ENCODE data around the gene RAB40A.

RAB40A gene

GRCh38 chrX:103529550-103529949 lies 10.3 kb upstream of the RAB40A start:
- Histone ChIP-seq H2BK12ac (ENCODE audit: low read length) (no peak overlapping the region), H3K4me1 (ENCODE audit: control insufficient read depth in 2 of 2, insufficient read depth in 1 of 2, low read depth in 1 of 2, low read length in 2 of 2) (no peaks in the 10 kb centered on the region), H3K4me2 (ENCODE audit: insufficient read depth, low read length, poor library complexity, severe bottlenecking) (no peak overlapping the region), H3K4me3 (ENCODE audit: low read length in 2 of 2) (no peak overlapping the region), H3K36me3 (replicated peaks in 1 of 2; ENCODE audit: control insufficient read depth in 2 of 2, insufficient read depth in 2 of 2, low read length in 2 of 2) (no peaks in the 10 kb centered on the region), H2BK5ac (ENCODE audit: low read length) (no peak overlapping the region), H3K23ac (ENCODE audit: low read depth, low read length, poor library complexity) (no peak overlapping the region), H2AFZ (ENCODE audit: low read length) (no peak overlapping the region), H2BK15ac (ENCODE audit: low read length) (no peak overlapping the region), H3K9ac (ENCODE audit: low read depth, low read length, poor library complexity) (no peak overlapping the region), H3K9me3 (replicated peaks in 1 of 2; ENCODE audit: control insufficient read depth in 2 of 2, insufficient read depth in 1 of 2, low read depth in 1 of 2, low read length in 2 of 2) (no peaks in the 10 kb centered on the region), H3K4ac (ENCODE audit: low read length) (no peak overlapping the region), H2BK120ac (ENCODE audit: low read depth, low read length) (no peak overlapping the region), H3K27me3 (ENCODE audit: control insufficient read depth in 3 of 3, insufficient read depth in 3 of 3, low read depth in 1 of 3, low read length in 3 of 3) (no peaks in the 10 kb centered on the region), H2AK5ac (ENCODE audit: low read depth, low read length) (no peak overlapping the region), H3K79me1 (ENCODE audit: low read depth, low read length) (no peaks in the 10 kb centered on the region), H3K14ac (ENCODE audit: low read length) (no peak overlapping the region), H4K91ac (ENCODE audit: low read depth, low read length, poor library complexity) (no peak overlapping the region), H4K8ac (ENCODE audit: low read depth, low read length) (no peak overlapping the region), H3K27ac (replicated peaks; ENCODE audit: low read length) (no peak overlapping the region), H3K18ac (ENCODE audit: low read length) (no peak overlapping the region)
- no CpG with 5 or more reads among the region's 3 CpGs for WGBS, 2 donors (ENCODE audit: extremely low coverage in 2 of 2, insufficient read length in 2 of 2, insufficient replicate concordance in 1 of 2)
- no peak for DNase-seq (ENCODE audit: low spot score)

GRCh38 chrX:103524747-103525146 lies 5.5 kb upstream of the RAB40A start:
- no peak overlapping the region for H2AK5ac ChIP-seq (ENCODE audit: low read depth, low read length)
- H4K91ac ChIP-seq (ENCODE audit: low read depth, low read length, poor library complexity): no peak overlapping the region
- no peak overlapping the region for H2AFZ ChIP-seq (ENCODE audit: low read length)
- H3K4me1 ChIP-seq (ENCODE audit: control insufficient read depth in 2 of 2, insufficient read depth in 1 of 2, low read depth in 1 of 2, low read length in 2 of 2): peaks cover 0 to 2% of the 10 kb centered on the region in 2 donors
- no peak overlapping the region for H3K9ac ChIP-seq (ENCODE audit: low read depth, low read length, poor library complexity)
- H3K79me1 ChIP-seq (ENCODE audit: low read depth, low read length): no peaks in the 10 kb centered on the region
- no peak overlapping the region for H3K4me2 ChIP-seq (ENCODE audit: insufficient read depth, low read length, poor library complexity, severe bottlenecking)
- H2BK5ac ChIP-seq (ENCODE audit: low read length): no peak overlapping the region
- H3K27ac ChIP-seq (replicated peaks; ENCODE audit: low read length): no peak overlapping the region
- no peak overlapping the region for H3K4ac ChIP-seq (ENCODE audit: low read length)
- H3K9me3 ChIP-seq (replicated peaks in 1 of 2; ENCODE audit: control insufficient read depth in 2 of 2, insufficient read depth in 1 of 2, low read depth in 1 of 2, low read length in 2 of 2): no peaks in the 10 kb centered on the region
- no peak overlapping the region for H3K14ac ChIP-seq (ENCODE audit: low read length)
- no peak overlapping the region for H2BK12ac ChIP-seq (ENCODE audit: low read length)
- H3K36me3 ChIP-seq (replicated peaks in 1 of 2; ENCODE audit: control insufficient read depth in 2 of 2, insufficient read depth in 2 of 2, low read length in 2 of 2): no peaks in the 10 kb centered on the region
- WGBS, 2 donors (ENCODE audit: extremely low coverage in 2 of 2, insufficient read length in 2 of 2, insufficient replicate concordance in 1 of 2): no CpG with 5 or more reads among the region's 2 CpGs
- no peak for DNase-seq (ENCODE audit: low spot score)
- H3K23ac ChIP-seq (ENCODE audit: low read depth, low read length, poor library complexity): no peak overlapping the region
- H2BK120ac ChIP-seq (ENCODE audit: low read depth, low read length): no peak overlapping the region
- H3K4me3 ChIP-seq (ENCODE audit: low read length in 2 of 2): no peak overlapping the region
- no peak overlapping the region for H3K18ac ChIP-seq (ENCODE audit: low read length)
- H4K8ac ChIP-seq (ENCODE audit: low read depth, low read length): no peak overlapping the region
- no peaks in the 10 kb centered on the region for H3K27me3 ChIP-seq (ENCODE audit: control insufficient read depth in 3 of 3, insufficient read depth in 3 of 3, low read depth in 1 of 3, low read length in 3 of 3)
- no peak overlapping the region for H2BK15ac ChIP-seq (ENCODE audit: low read length)

GRCh38 chrX:103523605-103524004 lies 4.3 kb upstream of the RAB40A start:
- Histone ChIP-seq H3K14ac (ENCODE audit: low read length) (no peak overlapping the region), H3K36me3 (replicated peaks in 1 of 2; ENCODE audit: control insufficient read depth in 2 of 2, insufficient read depth in 2 of 2, low read length in 2 of 2) (no peaks in the 10 kb centered on the region), H3K27me3 (ENCODE audit: control insufficient read depth in 3 of 3, insufficient read depth in 3 of 3, low read depth in 1 of 3, low read length in 3 of 3) (no peaks in the 10 kb centered on the region), H3K4me2 (ENCODE audit: insufficient read depth, low read length, poor library complexity, severe bottlenecking) (no peak overlapping the region), H4K8ac (ENCODE audit: low read depth, low read length) (no peak overlapping the region), H3K4me3 (ENCODE audit: low read length in 2 of 2) (no peak overlapping the region), H2BK120ac (ENCODE audit: low read depth, low read length) (no peak overlapping the region), H2AK5ac (ENCODE audit: low read depth, low read length) (no peak overlapping the region), H3K18ac (ENCODE audit: low read length) (no peak overlapping the region), H3K9ac (ENCODE audit: low read depth, low read length, poor library complexity) (no peak overlapping the region), H3K4ac (ENCODE audit: low read length) (no peak overlapping the region), H3K79me1 (ENCODE audit: low read depth, low read length) (no peaks in the 10 kb centered on the region), H3K23ac (ENCODE audit: low read depth, low read length, poor library complexity) (no peak overlapping the region), H2AFZ (ENCODE audit: low read length) (no peak overlapping the region), H2BK12ac (ENCODE audit: low read length) (no peak overlapping the region), H3K9me3 (replicated peaks in 1 of 2; ENCODE audit: control insufficient read depth in 2 of 2, insufficient read depth in 1 of 2, low read depth in 1 of 2, low read length in 2 of 2) (no peaks in the 10 kb centered on the region), H3K27ac (replicated peaks; ENCODE audit: low read length) (no peak overlapping the region), H2BK15ac (ENCODE audit: low read length) (no peak overlapping the region), H2BK5ac (ENCODE audit: low read length) (no peak overlapping the region), H3K4me1 (ENCODE audit: control insufficient read depth in 2 of 2, insufficient read depth in 1 of 2, low read depth in 1 of 2, low read length in 2 of 2) (peaks cover 0 to 2% of the 10 kb centered on the region in 2 donors), H4K91ac (ENCODE audit: low read depth, low read length, poor library complexity) (no peak overlapping the region)
- DNase-seq (ENCODE audit: low spot score): no peak
- no CpG with 5 or more reads among the region's 2 CpGs for WGBS, 2 donors (ENCODE audit: extremely low coverage in 2 of 2, insufficient read length in 2 of 2, insufficient replicate concordance in 1 of 2)

- no peak overlapping the region for H4K8ac ChIP-seq (ENCODE audit: low read depth, low read length)
- H3K18ac ChIP-seq (ENCODE audit: low read length): no peak overlapping the region
- DNase-seq (ENCODE audit: low spot score): no peak
- H3K27me3 ChIP-seq (ENCODE audit: control insufficient read depth in 3 of 3, insufficient read depth in 3 of 3, low read depth in 1 of 3, low read length in 3 of 3): no peaks in the 10 kb centered on the region
- no peak overlapping the region for H3K14ac ChIP-seq (ENCODE audit: low read length)
- no peaks in the 10 kb centered on the region for H3K36me3 ChIP-seq (replicated peaks in 1 of 2; ENCODE audit: control insufficient read depth in 2 of 2, insufficient read depth in 2 of 2, low read length in 2 of 2)
- H2BK15ac ChIP-seq (ENCODE audit: low read length): no peak overlapping the region
- H3K4me2 ChIP-seq (ENCODE audit: insufficient read depth, low read length, poor library complexity, severe bottlenecking): no peak overlapping the region
- H3K4me3 ChIP-seq (ENCODE audit: low read length in 2 of 2): no peak overlapping the region
- H2BK5ac ChIP-seq (ENCODE audit: low read length): no peak overlapping the region
- H3K79me1 ChIP-seq (ENCODE audit: low read depth, low read length): no peaks in the 10 kb centered on the region
- H3K27ac ChIP-seq (replicated peaks; ENCODE audit: low read length): no peak overlapping the region
- H3K4ac ChIP-seq (ENCODE audit: low read length): no peak overlapping the region
- no peak overlapping the region for H3K9ac ChIP-seq (ENCODE audit: low read depth, low read length, poor library complexity)
- no peak overlapping the region for H3K23ac ChIP-seq (ENCODE audit: low read depth, low read length, poor library complexity)
- no peak overlapping the region for H2BK12ac ChIP-seq (ENCODE audit: low read length)
- H2AK5ac ChIP-seq (ENCODE audit: low read depth, low read length): no peak overlapping the region
- no peaks in the 10 kb centered on the region for H3K9me3 ChIP-seq (replicated peaks in 1 of 2; ENCODE audit: control insufficient read depth in 2 of 2, insufficient read depth in 1 of 2, low read depth in 1 of 2, low read length in 2 of 2)
- H2BK120ac ChIP-seq (ENCODE audit: low read depth, low read length): no peak overlapping the region
- no CpG with 5 or more reads among the region's 4 CpGs for WGBS, 2 donors (ENCODE audit: extremely low coverage in 2 of 2, insufficient read length in 2 of 2, insufficient replicate concordance in 1 of 2)
- no peak overlapping the region for H2AFZ ChIP-seq (ENCODE audit: low read length)
- H3K4me1 ChIP-seq (ENCODE audit: control insufficient read depth in 2 of 2, insufficient read depth in 1 of 2, low read depth in 1 of 2, low read length in 2 of 2): peaks cover 0 to 2% of the 10 kb centered on the region in 2 donors
- no peak overlapping the region for H4K91ac ChIP-seq (ENCODE audit: low read depth, low read length, poor library complexity)
Observed at GRCh38 chrX:103520386-103520785, 1.1 kb upstream of the RAB40A start.

Measured in neuronal stem cell (in vitro differentiated cells).